HG03095 (cell line): Measurements from ENCODE around the gene CLP1.

Source experiments
- ATAC-seq: cut with Tn5 transposase; IDR thresholded peaks from one replicate; pipeline ENCODE4 v1.9.1; 2021; ENCODE audit warnings: moderate library complexity; ENCODE audit not compliant: unreplicated experiment

The CLP1 gene

DNA sequence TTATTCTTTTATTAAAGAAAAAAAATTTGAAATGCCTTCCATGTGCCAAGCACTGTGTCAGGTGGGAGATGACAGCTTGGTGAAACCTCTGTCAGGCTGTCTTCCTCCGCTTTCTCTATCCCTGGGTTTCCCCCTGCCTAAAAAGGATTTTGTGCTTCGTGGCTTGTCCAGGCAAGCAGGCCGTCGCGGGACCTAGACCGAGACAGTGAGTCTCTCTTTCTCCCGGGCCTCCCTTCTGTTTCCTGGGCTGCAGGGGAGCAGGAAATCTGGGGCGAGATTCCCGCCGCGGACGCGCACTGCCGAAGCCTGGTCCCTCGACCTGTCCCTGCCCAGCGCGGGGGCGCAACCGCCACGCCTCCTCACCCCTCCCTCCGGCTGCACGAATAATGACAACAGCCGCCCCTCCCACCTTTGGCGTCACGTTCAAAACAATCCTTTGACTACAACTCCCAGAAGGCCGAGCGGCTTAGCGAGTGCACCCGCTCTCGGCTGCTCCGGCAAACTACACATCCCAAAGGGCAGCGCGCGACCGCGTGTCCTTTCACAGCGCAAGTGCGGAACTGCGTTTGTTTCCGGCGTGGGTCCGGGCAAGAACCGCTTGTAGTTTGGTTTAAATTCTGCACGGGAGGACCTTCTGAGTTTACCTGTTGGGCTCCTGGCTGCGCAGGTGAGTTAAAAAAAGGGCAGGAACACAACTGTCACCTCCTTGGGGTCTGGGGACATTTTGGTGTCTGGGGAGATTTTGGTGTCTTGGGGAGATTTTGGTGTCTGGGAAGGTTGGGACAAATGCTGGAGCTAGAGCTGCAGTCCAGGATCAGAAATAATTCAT is at the start of gene CLP1:
Gene CLP1, plus strand, starts transcription at position 569 of the 829 bp plus-strand sequence. CDS start 1,715 bp downstream, outside the sequence.
- ATAC-seq: peak; percentile 98

DNA sequence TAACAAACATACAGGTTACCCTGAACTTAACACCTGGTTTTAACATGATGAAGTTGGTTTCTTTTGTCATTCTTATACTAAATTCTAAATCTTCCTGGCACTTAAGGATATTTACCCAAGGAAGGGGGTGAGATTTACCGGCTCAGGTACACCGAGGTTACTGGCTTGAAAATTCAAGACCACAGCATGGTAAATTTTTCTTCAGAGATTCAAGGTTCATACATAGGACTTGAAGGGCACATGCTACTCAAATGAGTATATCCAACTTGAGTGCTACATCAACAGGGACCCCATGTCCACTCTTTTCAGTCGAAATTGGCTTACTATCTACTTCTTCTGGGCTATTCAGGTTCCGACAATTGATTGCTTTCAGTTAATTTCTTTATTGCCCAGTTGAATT is 47.4 kb upstream of the CLP1 start:
- no peak for ATAC-seq

DNA sequence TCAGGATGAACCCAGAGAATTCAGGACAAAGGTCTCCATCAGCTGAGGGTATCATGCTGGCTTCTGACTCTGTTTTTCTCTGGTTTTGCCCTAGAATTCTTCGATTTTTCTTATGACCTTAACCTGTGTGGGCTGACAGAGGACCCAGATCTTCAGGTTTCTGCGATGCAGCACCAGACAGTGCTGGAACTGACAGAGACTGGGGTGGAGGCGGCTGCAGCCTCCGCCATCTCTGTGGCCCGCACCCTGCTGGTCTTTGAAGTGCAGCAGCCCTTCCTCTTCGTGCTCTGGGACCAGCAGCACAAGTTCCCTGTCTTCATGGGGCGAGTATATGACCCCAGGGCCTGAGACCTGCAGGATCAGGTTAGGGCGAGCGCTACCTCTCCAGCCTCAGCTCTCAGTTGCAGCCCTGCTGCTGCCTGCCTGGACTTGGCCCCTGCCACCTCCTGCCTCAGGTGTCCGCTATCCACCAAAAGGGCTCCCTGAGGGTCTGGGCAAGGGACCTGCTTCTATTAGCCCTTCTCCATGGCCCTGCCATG is 43.3 kb upstream of the CLP1 start:
- ATAC-seq: no peak

DNA sequence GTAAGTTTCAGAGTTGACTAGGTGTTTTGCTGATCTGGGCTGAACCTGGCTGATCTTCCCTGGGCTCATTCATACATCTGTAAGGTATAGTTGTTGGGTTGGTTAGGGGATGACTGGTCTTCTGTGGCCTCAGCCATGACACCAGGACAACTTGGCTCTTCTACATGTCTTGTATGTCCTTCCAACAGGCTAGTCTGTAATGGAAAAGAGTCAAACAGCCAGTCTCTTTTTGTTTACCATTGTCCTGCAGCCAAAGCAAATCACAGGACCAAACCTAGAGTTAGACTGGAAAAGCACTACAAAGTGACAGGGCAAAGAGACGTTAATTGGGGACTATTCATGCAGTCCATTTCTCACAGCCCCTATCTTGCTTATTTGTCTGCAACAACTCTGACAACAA is 42.3 kb upstream of the CLP1 start:
- ATAC-seq: no peak

DNA sequence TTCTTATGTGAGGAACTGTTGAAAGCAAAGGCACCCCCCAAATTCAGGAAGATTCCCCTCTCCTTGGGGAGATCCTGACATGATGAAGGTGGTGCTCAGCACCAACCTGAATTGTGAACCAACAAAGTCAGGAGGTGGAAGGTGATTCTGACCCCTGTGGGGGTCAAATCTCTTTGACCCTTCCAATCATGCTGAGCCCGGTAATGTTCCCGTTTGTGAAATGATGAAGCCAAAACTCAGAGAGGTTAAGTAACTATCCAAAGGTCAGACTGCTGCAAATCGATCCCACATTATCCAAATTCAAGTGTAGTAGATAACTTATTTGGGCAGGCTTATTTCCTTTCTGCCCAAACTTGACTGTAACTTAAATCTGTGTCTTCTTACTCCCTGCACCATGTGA is 41.0 kb upstream of the CLP1 start:
- ATAC-seq: no peak

DNA sequence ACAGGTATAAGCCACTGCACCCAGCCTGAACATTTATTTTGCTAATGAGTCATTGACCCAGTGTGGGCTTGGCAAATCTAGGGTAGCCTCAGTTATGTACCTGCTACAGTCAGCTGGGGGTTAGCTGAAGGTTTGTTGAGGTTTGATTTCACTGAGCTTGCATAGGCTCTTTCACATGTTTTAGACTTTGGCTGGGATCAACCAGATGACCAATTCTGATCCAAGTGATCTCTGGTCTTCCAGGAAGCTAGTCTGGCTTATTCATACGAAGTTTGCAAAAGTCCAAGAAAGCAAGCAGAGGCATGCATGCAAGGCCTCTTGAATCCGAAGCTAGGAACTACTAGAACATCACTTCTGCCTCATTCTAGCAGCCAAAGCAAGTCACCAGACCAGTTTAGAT is 39.1 kb upstream of the CLP1 start:
- ATAC-seq: no peak

DNA sequence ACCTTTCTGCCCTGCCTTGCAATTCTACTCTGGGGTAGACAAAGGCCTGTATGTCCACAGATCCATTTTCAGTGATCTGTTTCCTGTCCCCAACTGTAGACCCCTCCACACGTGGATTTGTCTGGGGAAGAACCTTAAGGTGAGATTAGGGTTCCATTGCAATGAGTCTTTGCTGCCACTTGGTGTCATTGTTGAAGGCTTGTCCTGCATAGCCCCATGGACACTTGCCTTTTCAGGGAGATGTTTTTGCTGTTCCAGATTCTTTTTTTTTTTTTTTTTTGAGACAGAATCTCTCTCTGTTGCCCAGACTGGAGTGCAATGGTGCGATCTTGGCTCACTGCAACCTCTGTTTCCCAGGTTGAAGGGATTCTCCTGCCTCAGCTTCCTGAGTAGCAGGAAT is 38.2 kb upstream of the CLP1 start:
- no peak for ATAC-seq

DNA sequence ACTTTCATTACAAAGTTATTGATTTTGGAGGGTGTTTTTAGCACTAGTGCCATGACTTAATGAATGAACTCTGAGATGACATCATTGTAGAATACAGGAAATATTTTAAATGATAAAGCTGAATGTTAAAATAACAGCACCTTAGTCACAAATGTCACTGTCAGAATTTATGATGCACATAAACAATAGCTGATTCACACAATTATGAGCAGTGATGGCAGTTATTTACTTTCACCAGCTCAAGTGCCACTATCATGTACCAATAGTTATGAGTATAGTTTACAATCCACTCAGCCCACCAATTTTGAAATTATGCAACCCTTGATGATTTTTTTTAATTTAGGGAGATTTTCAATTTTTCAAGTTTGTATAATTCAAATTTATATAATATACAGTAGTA is 37.1 kb upstream of the CLP1 start:
- ATAC-seq: no peak

DNA sequence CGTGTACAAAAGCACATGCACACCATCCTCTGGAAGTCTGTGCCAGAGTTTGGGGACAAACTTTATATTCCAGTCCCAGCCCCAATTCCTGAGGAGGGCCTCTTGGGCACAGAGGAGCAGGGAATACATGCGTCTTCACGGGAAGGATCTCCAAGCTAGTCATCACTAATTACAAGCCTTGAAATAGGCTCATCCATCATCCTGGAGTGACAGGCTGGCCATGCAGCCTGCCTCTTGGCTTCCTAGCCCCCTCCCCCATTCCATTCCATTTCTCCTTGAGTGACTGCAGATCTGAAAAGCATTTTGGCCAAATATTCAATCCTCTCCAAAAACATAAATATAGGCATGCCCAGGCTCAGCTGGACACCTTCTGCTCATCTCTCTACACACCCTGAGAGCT is 35.3 kb upstream of the CLP1 start:
- ATAC-seq: no peak

DNA sequence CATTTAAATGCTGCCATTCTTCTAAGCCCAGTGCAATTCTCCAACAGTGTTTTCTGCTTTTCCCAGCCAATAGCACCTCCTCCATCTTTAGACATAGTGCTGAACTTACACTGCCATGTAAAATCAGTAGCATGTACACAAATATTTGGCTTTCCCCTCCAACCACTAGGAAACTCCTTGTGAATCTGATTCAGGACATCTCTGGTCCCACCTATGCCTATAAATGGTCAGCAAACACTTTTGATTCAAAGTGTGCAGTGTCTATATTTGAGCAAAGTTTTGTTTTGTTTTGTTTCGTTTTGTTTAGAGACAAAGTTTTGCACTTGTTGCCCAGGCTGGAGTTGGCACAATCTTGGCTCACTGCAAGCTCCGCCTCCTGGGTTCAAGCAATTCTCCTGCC is 32.7 kb upstream of the CLP1 start:
- no peak for ATAC-seq

DNA sequence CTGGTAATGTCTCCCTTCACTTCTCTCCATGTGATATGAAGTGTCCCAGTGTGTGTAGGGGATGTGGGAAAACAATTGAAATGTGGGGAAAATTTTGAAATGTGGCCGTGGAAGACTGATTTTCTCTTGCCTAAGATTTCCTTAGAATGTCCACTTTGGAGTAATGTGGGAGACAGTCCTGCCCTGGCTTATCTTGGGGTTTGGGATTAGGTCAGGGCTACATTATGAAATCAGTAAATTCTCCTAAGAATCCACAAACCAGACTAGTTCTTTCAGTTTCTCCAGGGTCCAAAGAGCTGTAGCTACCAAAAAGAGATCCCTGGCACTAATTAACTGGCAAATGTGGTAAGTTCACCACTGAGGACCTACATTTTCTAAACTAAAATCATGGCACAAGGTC is 30.7 kb upstream of the CLP1 start:
- ATAC-seq: no peak

DNA sequence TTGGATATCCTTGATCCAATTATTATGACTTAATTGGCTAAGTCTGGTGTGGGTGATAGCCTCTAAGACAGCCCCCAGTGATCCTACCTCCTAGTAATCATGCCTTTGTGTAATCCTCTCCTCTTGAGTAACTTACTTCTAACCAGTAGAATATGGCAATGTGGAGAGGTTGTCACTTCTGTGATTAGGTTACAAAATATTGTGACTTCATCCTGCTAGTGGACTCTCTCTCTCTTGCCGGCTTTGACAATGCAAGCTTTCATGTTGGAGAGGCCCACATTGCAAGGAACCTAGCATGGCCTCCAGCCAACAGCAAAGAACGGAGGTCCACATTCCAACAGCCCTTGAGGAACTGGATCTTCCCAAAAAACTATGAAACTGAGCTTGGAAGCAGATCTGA is 27.4 kb upstream of the CLP1 start:
- ATAC-seq: no peak

DNA sequence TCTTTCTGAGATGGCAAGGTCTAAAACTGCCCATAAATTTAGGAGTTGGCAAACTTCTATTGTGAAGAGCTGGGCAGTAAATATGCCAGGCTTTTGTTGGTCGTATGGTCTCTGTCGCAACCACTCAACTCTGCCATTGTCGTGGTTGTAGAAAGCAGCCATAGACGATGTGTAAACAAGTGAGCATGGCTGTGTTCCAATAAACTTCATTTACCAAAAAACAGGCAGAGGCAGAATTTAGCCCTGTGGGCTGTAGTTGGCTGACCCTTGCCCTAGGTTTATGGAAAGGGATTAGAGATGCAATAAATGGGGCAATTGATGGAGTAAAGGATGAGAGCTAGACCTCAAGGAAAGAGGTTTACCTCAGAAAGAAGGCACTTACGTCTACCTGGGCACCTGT is 25.4 kb upstream of the CLP1 start:
- no peak for ATAC-seq

DNA sequence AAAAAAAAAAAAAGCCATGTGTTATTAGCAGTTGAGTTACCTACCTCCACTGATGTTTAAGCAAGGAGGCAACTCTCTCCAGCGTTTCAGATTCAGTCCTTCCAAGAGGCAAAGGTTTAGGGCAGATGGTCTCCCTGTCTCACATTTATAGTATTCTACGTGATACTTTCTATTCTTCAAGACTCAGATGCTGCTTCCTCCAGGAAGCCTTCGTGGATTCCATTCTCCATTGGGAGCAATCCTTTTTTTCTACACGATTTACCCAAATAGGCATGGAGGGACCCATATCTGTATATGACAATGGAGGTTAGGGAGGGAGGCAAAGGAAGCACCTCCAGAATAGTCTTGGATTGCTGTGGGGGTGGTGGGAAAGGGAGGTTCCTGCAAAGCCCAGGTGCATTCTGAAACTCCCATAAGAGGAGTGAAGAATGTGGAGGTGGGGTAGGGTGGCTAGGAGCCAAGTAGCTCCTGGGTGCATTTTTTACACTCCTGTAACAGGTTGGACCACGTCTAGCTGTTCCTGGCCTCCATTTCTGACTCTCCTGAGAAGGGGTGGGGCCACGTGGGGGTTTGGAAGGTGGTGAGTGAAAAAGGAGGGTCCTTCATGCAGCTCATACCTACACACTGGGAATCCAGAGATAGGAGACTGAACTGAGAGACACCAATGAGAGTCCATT is 24.0 kb upstream of the CLP1 start:
- ATAC-seq: no peak

DNA sequence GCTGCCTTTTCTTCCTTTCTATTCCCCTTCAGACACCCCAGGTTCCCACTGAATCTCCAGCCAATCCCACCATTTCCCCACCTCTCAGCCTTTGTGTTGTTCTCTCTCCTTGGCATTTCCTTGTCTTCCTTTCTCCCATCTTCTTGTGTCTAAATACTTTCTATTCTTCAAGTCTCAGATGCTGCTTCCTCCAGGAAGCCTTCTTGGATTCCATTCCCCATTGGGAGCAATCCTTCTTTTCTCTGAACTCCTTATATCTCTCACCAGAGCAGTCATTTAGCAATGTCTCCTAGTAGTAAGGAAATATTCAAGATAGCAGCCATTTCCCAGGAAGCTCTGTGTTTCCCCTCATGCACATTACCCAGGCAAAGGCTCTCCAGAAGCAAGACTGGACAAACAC is 23.3 kb upstream of the CLP1 start:
- ATAC-seq: no peak

DNA sequence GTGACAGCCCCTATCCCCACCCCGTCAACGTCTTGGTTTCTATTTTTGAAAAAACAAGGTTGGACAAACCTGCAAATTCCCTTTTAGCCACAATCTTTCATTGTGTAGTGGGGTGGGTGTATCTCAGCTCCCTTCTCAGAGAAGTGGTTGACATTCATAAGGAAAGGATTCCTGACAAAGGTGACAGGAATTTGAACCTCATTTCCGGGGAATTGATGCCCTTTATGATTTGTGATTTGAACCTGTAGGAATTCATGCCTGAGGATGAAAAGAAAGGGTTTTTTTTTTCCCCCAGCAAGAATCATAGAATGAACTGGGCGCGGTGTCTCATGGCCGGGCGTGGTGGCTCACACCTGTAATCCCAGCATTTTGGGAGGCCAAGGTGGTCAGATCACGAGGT is 22.3 kb upstream of the CLP1 start:
- no peak for ATAC-seq

DNA sequence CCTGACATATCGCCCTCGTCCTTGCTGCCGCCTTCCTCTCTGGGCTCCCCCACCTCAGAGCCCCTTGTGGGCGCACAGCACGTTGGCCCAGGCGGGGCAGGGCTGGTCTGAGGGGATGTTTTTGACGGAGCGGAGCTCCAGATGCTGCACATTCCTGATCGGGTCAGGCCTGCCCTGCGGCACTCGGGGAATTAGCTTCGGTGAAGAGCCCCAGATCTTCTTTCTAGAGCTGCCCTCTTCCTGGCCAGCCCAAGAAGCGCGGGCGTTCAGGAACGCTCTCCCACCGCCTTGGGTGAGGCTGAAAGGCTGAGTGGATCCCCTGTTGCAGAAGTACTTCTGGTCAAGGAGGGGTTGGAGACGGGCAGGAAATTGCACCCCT is 19.9 kb upstream of the CLP1 start:
- no peak for ATAC-seq

DNA sequence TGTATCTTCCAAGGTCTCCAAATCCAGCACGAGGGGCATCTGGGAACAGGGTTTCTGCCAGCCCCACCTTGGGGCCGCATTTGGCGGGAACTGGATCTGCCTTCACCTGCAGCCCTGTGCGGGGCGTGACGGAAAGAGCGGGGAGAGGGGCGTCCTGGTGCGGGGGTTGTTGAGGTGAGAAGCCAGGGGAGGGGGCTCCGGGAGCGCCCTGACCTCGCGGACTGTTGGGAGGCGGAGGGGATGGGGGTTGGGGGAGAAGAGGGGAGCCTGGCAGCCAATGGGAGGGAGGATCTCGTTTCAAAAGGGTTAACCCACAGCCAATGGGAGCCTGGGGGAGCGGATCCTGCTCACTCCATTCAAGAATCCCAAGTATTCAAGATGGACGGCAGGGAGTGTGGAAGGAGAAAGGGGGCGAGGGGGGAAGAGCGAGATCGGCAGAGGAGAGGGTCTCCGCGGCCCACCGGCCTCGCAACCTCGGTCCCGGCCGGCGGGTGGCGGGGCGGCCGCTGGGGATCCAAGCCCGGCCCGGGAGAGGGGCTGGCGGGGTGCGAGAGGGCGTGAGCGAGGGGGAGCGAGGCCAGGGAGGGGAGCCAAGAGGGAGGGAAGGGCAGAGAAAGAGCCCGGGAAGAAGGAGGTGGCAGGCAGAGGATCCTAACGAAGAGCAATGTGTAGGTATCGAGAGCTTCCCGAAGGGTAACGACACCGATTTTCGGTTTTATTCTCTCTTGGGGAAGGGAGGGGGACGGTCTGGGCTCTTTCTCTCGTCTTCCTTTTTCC is 19.4 kb upstream of the CLP1 start:
- no peak for ATAC-seq

DNA sequence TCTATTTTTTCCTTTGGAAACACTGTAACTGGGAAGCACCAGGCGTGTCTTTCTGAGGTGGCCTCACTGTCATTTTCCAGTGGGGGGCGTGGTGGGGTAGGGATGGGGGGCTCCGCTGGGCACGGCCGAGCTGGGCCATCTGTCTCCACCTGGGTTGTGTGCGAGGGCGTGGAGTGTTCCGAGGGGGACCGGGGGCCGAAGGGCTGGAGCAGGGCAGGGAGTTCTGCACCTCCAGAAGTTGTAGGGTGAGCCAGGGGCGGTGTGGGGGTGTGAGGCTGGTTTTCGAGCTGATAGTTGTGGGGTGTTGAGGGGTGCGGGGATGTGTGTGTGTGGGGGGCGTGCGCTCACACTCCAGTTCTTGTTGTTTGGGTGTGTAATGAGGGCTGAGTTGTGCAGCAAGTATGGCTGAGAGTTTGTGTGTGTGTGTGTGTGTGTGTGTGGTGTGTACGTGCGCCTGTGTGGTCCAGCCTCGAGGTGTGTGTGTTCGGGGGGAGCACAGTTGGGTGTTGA is 18.7 kb upstream of the CLP1 start:
- ATAC-seq: no peak

DNA sequence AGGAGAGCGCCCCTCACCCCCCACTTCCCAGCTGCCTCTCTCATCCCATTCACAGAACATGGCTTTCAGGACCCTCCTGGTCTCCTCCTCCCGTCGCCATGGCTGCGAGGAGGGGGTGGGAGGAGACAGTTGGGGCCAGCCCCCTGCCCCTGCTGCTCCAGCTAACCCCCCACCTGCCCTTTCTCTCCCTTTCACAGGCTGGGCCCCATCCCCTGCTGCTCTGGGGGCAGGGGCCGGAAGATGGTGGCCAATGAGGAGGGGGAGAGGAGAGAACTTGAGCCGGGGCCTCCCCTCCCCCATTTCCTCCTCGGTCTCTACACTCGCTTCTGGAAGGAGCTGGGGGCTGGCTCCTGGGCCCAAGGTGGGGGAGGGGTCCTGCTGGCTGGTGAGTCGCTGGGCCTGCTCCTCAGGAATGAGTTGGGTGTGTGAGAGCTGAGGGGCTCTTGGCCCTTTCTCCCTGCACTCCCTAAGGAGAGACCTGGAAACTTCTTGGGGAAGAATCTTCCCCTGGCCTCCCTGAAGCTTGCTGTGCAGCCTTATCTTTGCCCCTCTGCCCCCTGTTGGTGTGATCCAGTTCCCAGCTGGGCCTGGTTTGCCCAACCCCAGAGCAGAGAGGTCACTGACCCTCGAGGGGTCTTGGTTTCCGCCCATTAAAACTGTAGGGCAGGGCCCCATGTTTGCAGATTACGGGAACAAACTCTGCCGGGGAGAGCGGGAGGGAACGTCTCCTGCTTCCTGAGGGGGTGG is 18.1 kb upstream of the CLP1 start:
- ATAC-seq: no peak
